Neural progenitor cell (in vitro differentiated cells): ENCODE measurements around the gene CFAP299. TPM values are rescaled to one million over a fixed set of nuclear protein-coding genes. Genes with fewer than 3 reads are reported as not detected.
"Not testable (repeated sequence)": the region's sequence is repeated elsewhere in the genome, so short reads cannot be mapped to it uniquely, and the experiment has no call there.

ENCODE experiments used
- DNase-seq: peaks from one replicate; pipeline ENCODE4 v3.0.0-alpha.2; 2016; ENCODE audit warnings: low spot score
- H2AFZ ChIP-seq: fragments of 200-600 bp; sonication (generic); replicated peaks from 2 replicates; pipeline ENCODE4 v1.6.1; 2016; ENCODE audit warnings: antibody characterized with exemption
- H3F3A ChIP-seq: fragments of 200-600 bp; sonication (generic); 2 replicates; pipeline ENCODE4 v1.6.1; 2016; ENCODE audit warnings: antibody characterized with exemption, low read depth
- H3K27ac ChIP-seq: fragments of 200-600 bp; sonication (generic); 2 replicates; pipeline ENCODE4 v1.5.1; 2016; ENCODE audit warnings: mild to moderate bottlenecking
- H3K27me3 ChIP-seq: fragments of 200-600 bp; sonication (generic); 2 replicates; pipeline ENCODE4 v1.6.1; 2016; ENCODE audit warnings: mild to moderate bottlenecking, moderate library complexity
- H3K36me3 ChIP-seq: fragments of 200-600 bp; sonication (generic); 2 replicates; pipeline ENCODE4 v1.5.1; 2016
- H3K4me1 ChIP-seq: fragments of 200-600 bp; sonication (generic); 2 replicates; pipeline ENCODE4 v1.6.1; 2016; ENCODE audit warnings: mixed run types
- H3K4me2 ChIP-seq: fragments of 200-600 bp; sonication (generic); 2 replicates; pipeline ENCODE4 v1.6.1; 2016
- H3K4me3 ChIP-seq: fragments of 200-600 bp; sonication (generic); 2 replicates; pipeline ENCODE4 v1.5.1; 2016
- H3K79me2 ChIP-seq: fragments of 200-600 bp; sonication (generic); 2 replicates; pipeline ENCODE4 v1.6.1; 2016; ENCODE audit warnings: low read depth
- H3K9ac ChIP-seq: fragments of 200-600 bp; sonication (generic); 2 replicates; pipeline ENCODE4 v1.6.1; 2016
- H3K9me3 ChIP-seq: fragments of 200-600 bp; sonication (generic); 2 replicates; pipeline ENCODE4 v1.5.1; 2016; ENCODE audit warnings: low read depth
- H4K20me1 ChIP-seq: fragments of 200-600 bp; sonication (generic); 2 replicates; pipeline ENCODE4 v1.6.1; 2016; ENCODE audit warnings: low read depth
- H3K27ac Mint-ChIP-seq: 3 replicates; pipeline ENCODE4 v1.8.0; 2021; ENCODE audit warnings: mixed read lengths
- H3K27me3 Mint-ChIP-seq: 2 replicates; pipeline ENCODE4 v1.8.0; 2022; ENCODE audit warnings: low read depth, mild to moderate bottlenecking, inconsistent platforms, moderate library complexity, mixed read lengths; ENCODE audit not compliant: insufficient read depth
- H3K36me3 Mint-ChIP-seq: 3 replicates; pipeline ENCODE4 v1.8.0; 2021; ENCODE audit warnings: mixed read lengths
- H3K4me1 Mint-ChIP-seq: 3 replicates; pipeline ENCODE4 v1.8.0; 2021; ENCODE audit warnings: mixed read lengths
- H3K4me3 Mint-ChIP-seq: 3 replicates; pipeline ENCODE4 v1.8.0; 2021; ENCODE audit warnings: mild to moderate bottlenecking, moderate library complexity, mixed read lengths
- H3K9me3 Mint-ChIP-seq: 3 replicates; pipeline ENCODE4 v1.8.0; 2020; ENCODE audit warnings: mixed read lengths
- EZH2 ChIP-seq: fragments of 200-600 bp; sonication (generic); IDR thresholded peaks from 2 replicates; pipeline ENCODE4 v1.6.1; 2017; ENCODE audit warnings: antibody characterized with exemption, mild to moderate bottlenecking, moderate library complexity
- EZH2phosphoT487 ChIP-seq: fragments of 200-600 bp; sonication (generic); IDR thresholded peaks from 2 replicates; pipeline ENCODE4 v1.6.1; 2017; ENCODE audit warnings: antibody characterized with exemption
- total RNA-seq: library from RNA; depleted of rRNA; stranded (reverse); fragments of >200 nt; gene quantifications from 2 replicates; pipeline ENCODE4 v1.2.3, GENCODE V29; 2015; ENCODE audit warnings: low replicate concordance
- TF ChIP-seq, protein P1 (sequence below): fragments of 200-600 bp; sonication (generic); IDR thresholded peaks from 2 replicates; pipeline ENCODE4 v1.5.1; 2017; ENCODE audit warnings: antibody characterized with exemption, mild to moderate bottlenecking

The CFAP299 gene
- total RNA-seq, 1 donor from 2014 or later, result not detected

DNA sequence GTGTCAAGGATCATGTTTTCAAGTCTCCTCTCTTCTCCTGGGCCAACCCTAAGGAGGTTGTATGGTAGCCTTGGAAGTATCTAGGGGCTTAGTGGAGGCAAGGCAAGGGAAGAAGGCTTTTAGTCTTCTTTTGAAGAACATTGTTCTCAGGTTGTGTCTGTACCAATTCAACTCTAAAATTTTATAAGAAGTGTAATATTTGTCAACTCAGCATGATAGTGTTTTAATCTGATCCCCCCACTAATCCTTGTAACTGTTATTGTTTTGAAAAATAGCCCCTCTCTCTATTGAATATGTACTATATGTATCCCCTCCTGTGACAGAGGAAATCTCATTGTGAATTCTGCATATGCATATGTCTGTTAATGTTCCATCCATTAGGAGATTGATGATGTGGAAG is 345.4 kb downstream of the CFAP299 start:
- Histone ChIP-seq H3K4me3 (no peak overlapping the region), H3K9me3 (no peaks in the 10 kb centered on the region), H3K4me1 (no peaks in the 10 kb centered on the region), H3K79me2 (no peaks in the 10 kb centered on the region), H4K20me1 (no peaks in the 10 kb centered on the region), H3K27me3 (no peaks in the 10 kb centered on the region), H3K4me2 (no peak overlapping the region), H3K27ac (no peak overlapping the region), H3F3A (no peaks in the 10 kb centered on the region), H2AFZ (no peak overlapping the region), H3K9ac (no peak overlapping the region), H3K36me3 (no peaks in the 10 kb centered on the region)
- Mint-ChIP-seq H3K36me3 (no peaks in the 10 kb centered on the region), H3K4me1 (no peaks in the 10 kb centered on the region), H3K27me3 (peaks cover under 1% of the 10 kb centered on the region), H3K27ac (no peak overlapping the region), H3K4me3 (no peak overlapping the region), H3K9me3 (no peaks in the 10 kb centered on the region)
- TF ChIP-seq EZH2 (no peak), EZH2phosphoT487 (no peak)
- TF ChIP-seq, protein P1, sequence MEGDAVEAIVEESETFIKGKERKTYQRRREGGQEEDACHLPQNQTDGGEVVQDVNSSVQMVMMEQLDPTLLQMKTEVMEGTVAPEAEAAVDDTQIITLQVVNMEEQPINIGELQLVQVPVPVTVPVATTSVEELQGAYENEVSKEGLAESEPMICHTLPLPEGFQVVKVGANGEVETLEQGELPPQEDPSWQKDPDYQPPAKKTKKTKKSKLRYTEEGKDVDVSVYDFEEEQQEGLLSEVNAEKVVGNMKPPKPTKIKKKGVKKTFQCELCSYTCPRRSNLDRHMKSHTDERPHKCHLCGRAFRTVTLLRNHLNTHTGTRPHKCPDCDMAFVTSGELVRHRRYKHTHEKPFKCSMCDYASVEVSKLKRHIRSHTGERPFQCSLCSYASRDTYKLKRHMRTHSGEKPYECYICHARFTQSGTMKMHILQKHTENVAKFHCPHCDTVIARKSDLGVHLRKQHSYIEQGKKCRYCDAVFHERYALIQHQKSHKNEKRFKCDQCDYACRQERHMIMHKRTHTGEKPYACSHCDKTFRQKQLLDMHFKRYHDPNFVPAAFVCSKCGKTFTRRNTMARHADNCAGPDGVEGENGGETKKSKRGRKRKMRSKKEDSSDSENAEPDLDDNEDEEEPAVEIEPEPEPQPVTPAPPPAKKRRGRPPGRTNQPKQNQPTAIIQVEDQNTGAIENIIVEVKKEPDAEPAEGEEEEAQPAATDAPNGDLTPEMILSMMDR, result no peak
- no peak for DNase-seq

GRCh38 chr4:80685214-80685613 is 349.7 kb downstream of the CFAP299 start:
- no peaks in the 10 kb centered on the region for H3K9me3 Mint-ChIP-seq
- no peak overlapping the region for H3K4me2 ChIP-seq
- no peak overlapping the region for H3K9ac ChIP-seq
- H3K79me2 ChIP-seq, result no peaks in the 10 kb centered on the region
- H3K9me3 ChIP-seq, result no peaks in the 10 kb centered on the region
- TF ChIP-seq EZH2phosphoT487 (no peak), EZH2 (no peak)
- TF ChIP-seq, protein P1, result no peak
- no peak overlapping the region for H3K27ac ChIP-seq
- H3K27ac Mint-ChIP-seq, result no peak overlapping the region
- no peak for DNase-seq
- H3K4me1 Mint-ChIP-seq, result no peaks in the 10 kb centered on the region
- H4K20me1 ChIP-seq, result no peaks in the 10 kb centered on the region
- no peaks in the 10 kb centered on the region for H3K36me3 ChIP-seq
- H3F3A ChIP-seq, result no peaks in the 10 kb centered on the region
- H3K4me3 ChIP-seq, result no peak overlapping the region
- no peaks in the 10 kb centered on the region for H3K4me1 ChIP-seq
- H3K4me3 Mint-ChIP-seq, result no peak overlapping the region
- peaks cover 4% of the 10 kb centered on the region for H3K27me3 Mint-ChIP-seq
- H2AFZ ChIP-seq, result no peak overlapping the region
- H3K36me3 Mint-ChIP-seq, result no peaks in the 10 kb centered on the region
- no peaks in the 10 kb centered on the region for H3K27me3 ChIP-seq

GRCh38 chr4:80687736-80688135 is 352.2 kb downstream of the CFAP299 start:
- not testable (repeated sequence) for H3K27me3 ChIP-seq, H3K9me3 ChIP-seq, H3K4me3 Mint-ChIP-seq, H4K20me1 ChIP-seq, H3K4me2 ChIP-seq, H3K36me3 ChIP-seq, H3K27ac Mint-ChIP-seq, H3F3A ChIP-seq, H3K27me3 Mint-ChIP-seq, H3K9me3 Mint-ChIP-seq, H3K4me3 ChIP-seq, H3K4me1 Mint-ChIP-seq, H3K36me3 Mint-ChIP-seq, H2AFZ ChIP-seq, H3K9ac ChIP-seq, DNase-seq, H3K79me2 ChIP-seq, H3K4me1 ChIP-seq, H3K27ac ChIP-seq

GRCh38 chr4:80694171-80694570 is 358.6 kb downstream of the CFAP299 start:
- H3K36me3 Mint-ChIP-seq, result no peaks in the 10 kb centered on the region
- DNase-seq, result no peak
- no peaks in the 10 kb centered on the region for H3K79me2 ChIP-seq
- no peaks in the 10 kb centered on the region for H3K4me1 Mint-ChIP-seq
- no peaks in the 10 kb centered on the region for H4K20me1 ChIP-seq
- H3K27me3 Mint-ChIP-seq, result no peaks in the 10 kb centered on the region
- no peak overlapping the region for H2AFZ ChIP-seq
- no peak overlapping the region for H3K4me3 ChIP-seq
- no peaks in the 10 kb centered on the region for H3K4me1 ChIP-seq
- H3K9me3 Mint-ChIP-seq, result no peaks in the 10 kb centered on the region
- no peak overlapping the region for H3K4me3 Mint-ChIP-seq
- H3K27me3 ChIP-seq, result no peaks in the 10 kb centered on the region
- no peak overlapping the region for H3K27ac ChIP-seq
- no peaks in the 10 kb centered on the region for H3K9me3 ChIP-seq
- no peaks in the 10 kb centered on the region for H3F3A ChIP-seq
- H3K4me2 ChIP-seq, result no peak overlapping the region
- no peak overlapping the region for H3K27ac Mint-ChIP-seq
- TF ChIP-seq EZH2 (no peak), EZH2phosphoT487 (no peak)
- TF ChIP-seq, protein P1, result no peak
- H3K36me3 ChIP-seq, result no peaks in the 10 kb centered on the region
- no peak overlapping the region for H3K9ac ChIP-seq
